ENCODE results near the gene SLC35F3.

The SLC35F3 gene

GRCh38 chr1:234368320-234369032 lies 464.0 kb downstream of the SLC35F3 start:
- H3K27ac ChIP-seq = no peak overlapping the region
- DNase-seq = no peak
- peaks cover 4% of the 10 kb centered on the region for H3K9me3 ChIP-seq (ENCODE audit: severe bottlenecking)
- no peak for TF ChIP-seq CTCF (IDR thresholded peaks at IDR 0.05; ENCODE audit: low read depth, low read length)
- H3K27me3 ChIP-seq (ENCODE audit: insufficient read depth, low read depth, severe bottlenecking) = peaks cover 3% of the 10 kb centered on the region
- no peak overlapping the region for H3K4me3 ChIP-seq (ENCODE audit: low read depth, low read length)
- no peaks in the 10 kb centered on the region for H3K36me3 ChIP-seq

- peaks cover 4% of the 10 kb centered on the region for H3K9me3 ChIP-seq (ENCODE audit: severe bottlenecking)
- no peak overlapping the region for H3K27ac ChIP-seq
- H3K36me3 ChIP-seq = no peaks in the 10 kb centered on the region
- peaks cover 3% of the 10 kb centered on the region for H3K27me3 ChIP-seq (ENCODE audit: insufficient read depth, low read depth, severe bottlenecking)
- H3K4me3 ChIP-seq (ENCODE audit: low read depth, low read length) = no peak overlapping the region
- DNase-seq = no peak
- no peak for TF ChIP-seq CTCF (IDR thresholded peaks at IDR 0.05; ENCODE audit: low read depth, low read length)
Observed at GRCh38 chr1:234369033-234369430, 464.6 kb downstream of the SLC35F3 start.

- TF ChIP-seq CTCF (IDR thresholded peaks at IDR 0.05; ENCODE audit: low read depth, low read length) = no peak
- DNase-seq = no peak
- Histone ChIP-seq H3K27ac (no peak overlapping the region), H3K4me3 (ENCODE audit: low read depth, low read length) (no peak overlapping the region), H3K36me3 (peaks cover 4% of the 10 kb centered on the region), H3K9me3 (ENCODE audit: severe bottlenecking) (peaks cover 4% of the 10 kb centered on the region), H3K27me3 (ENCODE audit: insufficient read depth, low read depth, severe bottlenecking) (peaks cover 3% of the 10 kb centered on the region)
Observed at GRCh38 chr1:234369784-234370183, 465.3 kb downstream of the SLC35F3 start.

GRCh38 chr1:234371414-234371813 lies 466.9 kb downstream of the SLC35F3 start:
- Histone ChIP-seq H3K27ac (no peak overlapping the region), H3K27me3 (ENCODE audit: insufficient read depth, low read depth, severe bottlenecking) (no peaks in the 10 kb centered on the region), H3K36me3 (peaks cover 19% of the 10 kb centered on the region), H3K9me3 (ENCODE audit: severe bottlenecking) (peaks cover 4% of the 10 kb centered on the region), H3K4me3 (ENCODE audit: low read depth, low read length) (no peak overlapping the region)
- DNase-seq = no peak
- no peak for TF ChIP-seq CTCF (IDR thresholded peaks at IDR 0.05; ENCODE audit: low read depth, low read length)

- H3K36me3 ChIP-seq = peaks cover 27% of the 10 kb centered on the region
- H3K9me3 ChIP-seq (ENCODE audit: severe bottlenecking) = peaks cover 4% of the 10 kb centered on the region
- peak overlapping the region; percentile 94 for H3K4me3 ChIP-seq (ENCODE audit: low read depth, low read length)
- no peak for DNase-seq
- TF ChIP-seq CTCF (IDR thresholded peaks at IDR 0.05; ENCODE audit: low read depth, low read length) = no peak
- H3K27me3 ChIP-seq (ENCODE audit: insufficient read depth, low read depth, severe bottlenecking) = no peaks in the 10 kb centered on the region
- H3K27ac ChIP-seq = no peak overlapping the region
Observed at GRCh38 chr1:234372011-234372757, 467.7 kb downstream of the SLC35F3 start.

Measured in WERI-Rb-1 (cell line).